K562 (cell line): ENCODE measurements around the gene TNFAIP8L2. TPM values are rescaled to one million over a fixed set of nuclear protein-coding genes. Genes with fewer than 3 reads are reported as not detected.

Experiments used
- ARID2 ChIP-seq: fragments of 450-650 bp; IDR thresholded peaks from 2 replicates; pipeline ENCODE4 v1.6.1; 2017; ENCODE audit warnings: antibody characterized with exemption, mild to moderate bottlenecking
- KLF1 ChIP-seq: fragments of 450-650 bp; IDR thresholded peaks from 2 replicates; pipeline ENCODE4 v1.6.1; 2016; ENCODE audit warnings: missing genetic modification characterization, missing compliant biosample characterization
- MEF2A ChIP-seq: IDR thresholded peaks from 2 replicates; pipeline ENCODE4 v1.6.1; 2011; ENCODE audit warnings: low read depth, mild to moderate bottlenecking, low read length, moderate library complexity; ENCODE audit not compliant: control insufficient read depth
- POLR2A ChIP-seq: fragments of 450-650 bp; conservative IDR thresholded peaks from 2 replicates; pipeline ENCODE4 v1.6.1; 2016
- PRPF4 ChIP-seq: fragments of 200-400 bp; formaldehyde crosslinking; IDR thresholded peaks from one replicate; pipeline ENCODE4 v1.6.1; 2017; ENCODE audit warnings: low read length, low read depth, mild to moderate bottlenecking; ENCODE audit not compliant: insufficient read depth, poor library complexity, severe bottlenecking
- PTBP1 ChIP-seq: fragments of 200-400 bp; formaldehyde crosslinking; IDR thresholded peaks from 2 replicates; pipeline ENCODE4 v1.6.1; 2017; ENCODE audit warnings: low read depth, low read length
- PYGO2 ChIP-seq: fragments of 450-650 bp; IDR thresholded peaks from 2 replicates; pipeline ENCODE4 v1.6.1; 2016; ENCODE audit warnings: mild to moderate bottlenecking, missing genetic modification characterization, moderate library complexity, missing compliant biosample characterization
- SMARCA4 ChIP-seq: fragments of 450-650 bp; IDR thresholded peaks from 2 replicates; pipeline ENCODE4 v1.6.1; 2016
- SNRNP70 ChIP-seq: fragments of 200-400 bp; formaldehyde crosslinking; optimal IDR thresholded peaks from 2 replicates; pipeline ENCODE3; 2017; ENCODE audit warnings: low read depth, low read length
- TAF15 ChIP-seq: fragments of 200-400 bp; formaldehyde crosslinking; IDR thresholded peaks from 2 replicates; pipeline ENCODE4 v1.6.1; 2017; ENCODE audit warnings: mild to moderate bottlenecking, low read depth, low read length, moderate library complexity
- ZBED1 ChIP-seq: IDR thresholded peaks from 2 replicates; pipeline ENCODE4 v1.6.1; 2014
- polyA plus RNA-seq, 8 experiments: library from polyadenylated mRNA; depleted of rRNA in 4 of 8; stranded (reverse) in 5 of 8; unstranded in 3 of 8; fragments of >200 nt; fragmentation: Nextera tagmentation in 2 of 8; fragmentation: Illumina TruSeq in 1 of 8; extraction: Ambion mirVana in 2 of 8; extraction: Trizol in 1 of 8; gene quantifications; 2 replicates each; pipeline versions ENCODE4 v1.2.1 to v1.2.3, GENCODE V29; 2011 to 2014; ENCODE audit warnings: inconsistent platforms in 1 of 8, missing spikeins in 1 of 8
- total RNA-seq, 7 experiments: library from RNA; depleted of rRNA in 6 of 7; stranded (reverse); fragments of >200 nt in 6 of 7; fragmentation: Illumina TruSeq in 2 of 7; extraction: Trizol in 2 of 7; gene quantifications; 2 replicates each; pipeline versions ENCODE4 v1.2.1 to v1.2.3, GENCODE V29; 2011 to 2021; ENCODE audit warnings: low replicate concordance in 1 of 7
- TF ChIP-seq, protein P1 (sequence below): fragments of 250-450 bp; sonication (Bioruptor Pico); IDR thresholded peaks from 2 replicates; pipeline ENCODE4 v1.4.0; 2020; ENCODE audit warnings: mild to moderate bottlenecking
- TF ChIP-seq, protein P2 (sequence below): fragments of 250-450 bp; sonication (Bioruptor Pico); IDR thresholded peaks from 2 replicates; pipeline ENCODE4 v1.4.0; 2020
- TF ChIP-seq, protein P3 (sequence below): fragments of 450-650 bp; IDR thresholded peaks from 2 replicates; pipeline ENCODE4 v1.6.1; 2016; ENCODE audit warnings: missing biosample characterization, missing genetic modification characterization
- TF ChIP-seq, protein P4 (sequence below), 2 experiments: fragments of 200-800 bp in 1 of 2; sonication (Bioruptor generic) in 1 of 2; sonication (generic) in 1 of 2; formaldehyde crosslinking in 1 of 2; IDR thresholded peaks in 1 of 2; conservative IDR thresholded peaks in 1 of 2; 2 replicates each; pipeline versions ENCODE4 v1.5.0 to v1.6.1; 2016 to 2020; ENCODE audit warnings: missing compliant biosample characterization in 1 of 2, missing genetic modification characterization in 1 of 2, missing genetic modification reagents in 1 of 2
- TF ChIP-seq, protein P5 (sequence below): fragments of 250-450 bp; sonication (Bioruptor Pico); IDR thresholded peaks from 2 replicates; pipeline ENCODE4 v1.4.0; 2020; ENCODE audit warnings: borderline replicate concordance

The TNFAIP8L2 gene
- total and polyA plus RNA-seq, 9 of the 15 experiments (the other 6 are each of a cell fraction or from before 2014, with no cell fraction given): 0.05 to 1.7 (median 0.52) TPM

DNA sequence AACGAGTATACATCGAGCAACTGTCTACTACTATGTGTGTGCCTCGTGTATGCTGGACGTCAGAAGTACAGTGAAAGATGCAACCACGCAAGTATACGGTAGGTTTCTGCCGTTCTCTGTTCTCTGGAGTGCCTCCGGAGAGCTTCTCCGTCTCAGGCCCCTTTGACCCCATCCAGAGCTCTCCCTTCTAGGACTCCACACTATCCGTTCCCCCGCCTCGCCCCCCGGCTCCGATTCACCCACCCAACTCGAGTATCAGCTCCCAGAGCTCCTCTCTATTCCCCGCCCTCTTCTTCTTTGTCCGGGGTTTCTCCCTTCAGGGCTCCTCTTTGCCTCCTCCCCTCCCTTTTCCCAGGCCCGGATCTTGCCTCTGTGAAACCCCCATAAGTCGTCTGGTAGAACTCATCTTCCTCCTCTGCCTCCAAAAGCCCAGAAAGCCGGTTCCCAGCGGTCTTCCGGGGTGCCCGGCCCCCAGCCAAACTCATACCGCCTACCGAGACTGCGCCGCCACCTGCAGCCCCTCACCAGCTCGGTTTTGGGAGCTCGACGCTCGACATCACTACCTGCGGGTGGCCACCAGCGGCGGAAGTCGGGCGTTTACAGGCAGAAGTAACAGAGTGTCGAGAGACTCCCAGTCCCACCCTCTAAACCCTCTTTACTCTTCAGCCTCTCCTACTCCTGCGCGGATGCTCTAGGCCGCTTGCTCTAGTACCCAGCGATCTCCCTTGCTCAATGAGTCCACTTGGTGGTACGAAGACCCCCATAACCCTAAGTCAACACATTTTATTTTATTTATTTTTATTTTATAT is 33.4 kb downstream of the TNFAIP8L2 start, which contains the start of gene VPS72 (continued):
- TF ChIP-seq, protein P1, sequence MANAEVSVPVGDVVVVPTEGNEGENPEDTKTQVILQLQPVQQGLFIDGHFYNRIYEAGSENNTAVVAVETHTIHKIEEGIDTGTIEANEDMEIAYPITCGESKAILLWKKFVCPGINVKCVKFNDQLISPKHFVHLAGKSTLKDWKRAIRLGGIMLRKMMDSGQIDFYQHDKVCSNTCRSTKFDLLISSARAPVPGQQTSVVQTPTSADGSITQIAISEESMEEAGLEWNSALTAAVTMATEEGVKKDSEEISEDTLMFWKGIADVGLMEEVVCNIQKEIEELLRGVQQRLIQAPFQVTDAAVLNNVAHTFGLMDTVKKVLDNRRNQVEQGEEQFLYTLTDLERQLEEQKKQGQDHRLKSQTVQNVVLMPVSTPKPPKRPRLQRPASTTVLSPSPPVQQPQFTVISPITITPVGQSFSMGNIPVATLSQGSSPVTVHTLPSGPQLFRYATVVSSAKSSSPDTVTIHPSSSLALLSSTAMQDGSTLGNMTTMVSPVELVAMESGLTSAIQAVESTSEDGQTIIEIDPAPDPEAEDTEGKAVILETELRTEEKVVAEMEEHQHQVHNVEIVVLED (CRISPR knock-in tag): peak; percentile 77
- TF ChIP-seq, protein P2, sequence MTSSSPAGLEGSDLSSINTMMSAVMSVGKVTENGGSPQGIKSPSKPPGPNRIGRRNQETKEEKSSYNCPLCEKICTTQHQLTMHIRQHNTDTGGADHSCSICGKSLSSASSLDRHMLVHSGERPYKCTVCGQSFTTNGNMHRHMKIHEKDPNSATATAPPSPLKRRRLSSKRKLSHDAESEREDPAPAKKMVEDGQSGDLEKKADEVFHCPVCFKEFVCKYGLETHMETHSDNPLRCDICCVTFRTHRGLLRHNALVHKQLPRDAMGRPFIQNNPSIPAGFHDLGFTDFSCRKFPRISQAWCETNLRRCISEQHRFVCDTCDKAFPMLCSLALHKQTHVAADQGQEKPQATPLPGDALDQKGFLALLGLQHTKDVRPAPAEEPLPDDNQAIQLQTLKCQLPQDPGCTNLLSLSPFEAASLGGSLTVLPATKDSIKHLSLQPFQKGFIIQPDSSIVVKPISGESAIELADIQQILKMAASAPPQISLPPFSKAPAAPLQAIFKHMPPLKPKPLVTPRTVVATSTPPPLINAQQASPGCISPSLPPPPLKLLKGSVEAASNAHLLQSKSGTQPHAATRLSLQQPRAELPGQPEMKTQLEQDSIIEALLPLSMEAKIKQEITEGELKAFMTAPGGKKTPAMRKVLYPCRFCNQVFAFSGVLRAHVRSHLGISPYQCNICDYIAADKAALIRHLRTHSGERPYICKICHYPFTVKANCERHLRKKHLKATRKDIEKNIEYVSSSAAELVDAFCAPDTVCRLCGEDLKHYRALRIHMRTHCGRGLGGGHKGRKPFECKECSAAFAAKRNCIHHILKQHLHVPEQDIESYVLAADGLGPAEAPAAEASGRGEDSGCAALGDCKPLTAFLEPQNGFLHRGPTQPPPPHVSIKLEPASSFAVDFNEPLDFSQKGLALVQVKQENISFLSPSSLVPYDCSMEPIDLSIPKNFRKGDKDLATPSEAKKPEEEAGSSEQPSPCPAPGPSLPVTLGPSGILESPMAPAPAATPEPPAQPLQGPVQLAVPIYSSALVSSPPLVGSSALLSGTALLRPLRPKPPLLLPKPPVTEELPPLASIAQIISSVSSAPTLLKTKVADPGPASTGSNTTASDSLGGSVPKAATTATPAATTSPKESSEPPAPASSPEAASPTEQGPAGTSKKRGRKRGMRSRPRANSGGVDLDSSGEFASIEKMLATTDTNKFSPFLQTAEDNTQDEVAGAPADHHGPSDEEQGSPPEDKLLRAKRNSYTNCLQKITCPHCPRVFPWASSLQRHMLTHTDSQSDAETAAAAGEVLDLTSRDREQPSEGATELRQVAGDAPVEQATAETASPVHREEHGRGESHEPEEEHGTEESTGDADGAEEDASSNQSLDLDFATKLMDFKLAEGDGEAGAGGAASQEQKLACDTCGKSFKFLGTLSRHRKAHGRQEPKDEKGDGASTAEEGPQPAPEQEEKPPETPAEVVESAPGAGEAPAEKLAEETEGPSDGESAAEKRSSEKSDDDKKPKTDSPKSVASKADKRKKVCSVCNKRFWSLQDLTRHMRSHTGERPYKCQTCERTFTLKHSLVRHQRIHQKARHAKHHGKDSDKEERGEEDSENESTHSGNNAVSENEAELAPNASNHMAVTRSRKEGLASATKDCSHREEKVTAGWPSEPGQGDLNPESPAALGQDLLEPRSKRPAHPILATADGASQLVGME (CRISPR knock-in tag): peak; percentile 9; the same call in 1 of the 2 replicates
- TF ChIP-seq SNRNP70: no peak
- peak; percentile 69 for TF ChIP-seq KLF1
- TF ChIP-seq, protein P3, sequence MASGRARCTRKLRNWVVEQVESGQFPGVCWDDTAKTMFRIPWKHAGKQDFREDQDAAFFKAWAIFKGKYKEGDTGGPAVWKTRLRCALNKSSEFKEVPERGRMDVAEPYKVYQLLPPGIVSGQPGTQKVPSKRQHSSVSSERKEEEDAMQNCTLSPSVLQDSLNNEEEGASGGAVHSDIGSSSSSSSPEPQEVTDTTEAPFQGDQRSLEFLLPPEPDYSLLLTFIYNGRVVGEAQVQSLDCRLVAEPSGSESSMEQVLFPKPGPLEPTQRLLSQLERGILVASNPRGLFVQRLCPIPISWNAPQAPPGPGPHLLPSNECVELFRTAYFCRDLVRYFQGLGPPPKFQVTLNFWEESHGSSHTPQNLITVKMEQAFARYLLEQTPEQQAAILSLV: no peak
- TF ChIP-seq, protein P4, sequence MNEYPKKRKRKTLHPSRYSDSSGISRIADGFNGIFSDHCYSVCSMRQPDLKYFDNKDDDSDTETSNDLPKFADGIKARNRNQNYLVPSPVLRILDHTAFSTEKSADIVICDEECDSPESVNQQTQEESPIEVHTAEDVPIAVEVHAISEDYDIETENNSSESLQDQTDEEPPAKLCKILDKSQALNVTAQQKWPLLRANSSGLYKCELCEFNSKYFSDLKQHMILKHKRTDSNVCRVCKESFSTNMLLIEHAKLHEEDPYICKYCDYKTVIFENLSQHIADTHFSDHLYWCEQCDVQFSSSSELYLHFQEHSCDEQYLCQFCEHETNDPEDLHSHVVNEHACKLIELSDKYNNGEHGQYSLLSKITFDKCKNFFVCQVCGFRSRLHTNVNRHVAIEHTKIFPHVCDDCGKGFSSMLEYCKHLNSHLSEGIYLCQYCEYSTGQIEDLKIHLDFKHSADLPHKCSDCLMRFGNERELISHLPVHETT (CRISPR knock-in tag; conservative IDR thresholded peaks at IDR 0.05 in 1 of 2, IDR thresholded peaks at IDR 0.05 in 1 of 2): peak in 1 of 2 experiments; percentile 79; a peak in 1 of 4 replicates
- no peak for TF ChIP-seq SMARCA4
- peak; percentile 15; the same call in 1 of the 2 replicates for TF ChIP-seq MEF2A
- TF ChIP-seq ZBED1: no peak; the same call in 1 of the 2 replicates
- no peak for TF ChIP-seq TAF15
- TF ChIP-seq PTBP1: no peak
- no peak for TF ChIP-seq PRPF4
- TF ChIP-seq ARID2: no peak
- no peak for TF ChIP-seq PYGO2 (tag)
- TF ChIP-seq, protein P5, sequence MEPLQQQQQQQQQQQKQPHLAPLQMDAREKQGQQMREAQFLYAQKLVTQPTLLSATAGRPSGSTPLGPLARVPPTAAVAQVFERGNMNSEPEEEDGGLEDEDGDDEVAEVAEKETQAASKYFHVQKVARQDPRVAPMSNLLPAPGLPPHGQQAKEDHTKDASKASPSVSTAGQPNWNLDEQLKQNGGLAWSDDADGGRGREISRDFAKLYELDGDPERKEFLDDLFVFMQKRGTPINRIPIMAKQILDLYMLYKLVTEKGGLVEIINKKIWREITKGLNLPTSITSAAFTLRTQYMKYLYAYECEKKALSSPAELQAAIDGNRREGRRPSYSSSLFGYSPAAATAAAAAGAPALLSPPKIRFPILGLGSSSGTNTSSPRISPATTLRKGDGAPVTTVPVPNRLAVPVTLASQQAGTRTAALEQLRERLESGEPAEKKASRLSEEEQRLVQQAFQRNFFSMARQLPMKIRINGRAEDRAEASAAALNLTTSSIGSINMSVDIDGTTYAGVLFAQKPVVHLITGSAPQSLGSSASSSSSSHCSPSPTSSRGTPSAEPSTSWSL (CRISPR knock-in tag): no peak
- peak; percentile 91 for TF ChIP-seq POLR2A
